Measurements from ENCODE around the gene CFAP99.
"Not testable (repeated sequence)": the region's sequence is repeated elsewhere in the genome, so short reads cannot be mapped to it uniquely, and the experiment has no call there.

CFAP99 gene

DNA sequence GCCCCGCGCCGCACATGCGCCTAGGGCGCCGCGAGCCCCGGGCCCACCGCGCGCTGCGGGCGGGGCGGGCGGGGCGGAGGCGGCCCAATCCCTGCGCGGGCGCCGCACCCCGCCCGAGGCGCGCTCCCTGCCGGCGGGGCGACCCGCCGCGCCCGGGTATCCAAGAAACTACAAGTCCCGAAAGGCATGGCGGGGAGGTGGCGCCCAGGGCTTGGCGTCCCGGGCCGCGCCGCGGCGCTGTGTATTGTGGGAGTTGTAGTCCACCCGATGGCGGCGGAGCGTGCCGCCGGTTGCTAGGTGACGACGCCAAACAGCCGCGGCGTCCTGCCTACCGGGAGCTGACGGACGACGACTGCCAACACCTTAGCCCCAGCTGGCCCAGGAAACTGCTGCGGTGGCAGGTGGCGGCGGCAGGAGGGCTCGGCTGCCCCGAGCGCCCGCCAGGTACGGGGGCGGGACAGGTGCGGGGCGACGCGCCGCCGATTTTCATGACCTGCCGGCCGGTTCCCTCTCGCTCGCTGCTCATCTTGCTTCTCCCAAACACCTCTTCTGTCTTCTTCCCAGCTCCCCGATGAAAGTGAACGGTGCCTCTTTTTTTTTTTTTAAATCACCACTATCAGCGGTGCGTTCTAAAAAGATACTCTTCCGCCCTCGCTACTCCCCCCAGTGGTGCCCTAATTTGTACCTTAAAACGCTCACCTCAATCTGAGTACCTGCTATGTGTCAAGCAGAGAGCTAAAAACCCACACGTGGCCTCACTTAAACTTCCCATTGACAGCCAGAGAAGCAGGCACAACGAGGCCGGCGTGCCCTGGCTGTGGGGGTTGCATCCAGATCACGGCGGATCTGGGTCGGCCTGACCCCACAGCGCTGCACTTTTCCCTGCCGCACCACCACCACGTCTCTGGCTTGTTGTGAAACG is at the start of gene CFAP99:
Gene CFAP99 (plus strand): TSS at position 306 of the 922 bp plus-strand sequence.
- peak; percentile 99 for DNase-seq

DNA sequence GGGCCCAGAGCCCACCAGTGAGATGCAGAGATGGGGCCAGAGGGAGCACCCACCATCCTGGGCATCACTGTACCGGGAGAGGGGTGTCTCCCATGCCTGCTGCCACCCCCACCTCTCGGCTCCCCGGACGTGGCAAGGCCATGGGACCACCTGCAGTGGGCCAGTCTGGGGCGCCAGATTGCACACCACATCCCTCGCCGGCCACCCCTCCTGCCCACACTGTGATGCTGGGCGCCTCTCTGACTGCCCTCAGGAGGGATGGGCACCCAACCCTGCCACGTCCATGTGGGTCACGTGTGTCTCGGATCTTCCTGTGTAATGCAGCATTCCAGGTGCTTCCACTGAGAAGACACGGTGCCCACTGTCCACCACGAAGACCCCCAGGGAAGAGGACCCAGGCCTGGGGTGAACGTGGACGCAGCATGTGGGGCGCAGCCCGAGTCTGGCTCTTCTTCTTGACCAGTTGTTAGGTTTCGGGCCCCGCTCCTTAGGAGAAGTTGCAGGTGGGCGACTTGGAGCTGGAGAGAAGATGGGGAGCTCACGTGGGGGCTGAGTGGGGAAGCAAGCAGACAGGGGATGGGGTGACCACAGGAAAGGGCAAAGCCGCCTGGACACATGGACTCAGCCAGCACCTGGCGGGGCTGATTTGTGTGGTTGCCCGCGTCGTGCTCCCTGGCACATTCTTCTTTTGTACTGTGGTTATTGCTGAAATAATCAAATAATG is 48.0 kb upstream of the CFAP99 start:
- no peak for DNase-seq

DNA sequence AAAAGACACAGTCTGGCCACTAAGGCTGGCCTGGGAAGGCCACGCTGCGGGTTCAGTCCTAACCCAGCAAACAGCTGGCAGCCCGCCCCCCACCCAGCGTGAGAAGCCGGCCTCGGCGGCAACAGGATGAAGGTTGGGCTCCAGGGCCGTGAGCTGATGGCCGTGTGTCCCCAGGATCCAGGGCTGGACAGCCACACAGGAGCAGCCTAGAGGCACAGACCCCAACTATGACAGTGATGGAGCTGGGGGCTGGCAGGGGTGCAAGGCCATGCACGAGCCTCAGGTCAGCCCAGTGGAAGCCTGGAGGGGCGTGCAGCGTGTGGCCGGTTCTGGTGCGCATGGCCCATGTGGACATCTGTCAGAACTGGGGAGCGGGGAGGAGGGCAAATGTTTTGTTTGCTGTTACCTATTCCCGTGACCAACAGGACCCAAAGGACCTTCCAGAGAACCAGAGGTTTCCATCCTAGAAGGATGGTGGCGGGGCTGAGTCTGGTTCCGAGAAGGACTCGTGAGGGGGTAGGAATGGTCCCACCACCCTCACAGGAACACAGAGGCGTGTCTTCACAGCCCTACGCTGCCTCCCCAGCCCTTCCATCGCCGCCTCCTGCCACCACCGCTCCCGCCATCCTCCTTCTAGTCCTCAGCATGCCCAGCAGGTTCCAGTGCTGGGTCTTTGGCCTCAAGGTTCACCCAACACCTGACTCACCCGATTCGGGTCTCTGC is 46.8 kb upstream of the CFAP99 start:
- no peak for DNase-seq

DNA sequence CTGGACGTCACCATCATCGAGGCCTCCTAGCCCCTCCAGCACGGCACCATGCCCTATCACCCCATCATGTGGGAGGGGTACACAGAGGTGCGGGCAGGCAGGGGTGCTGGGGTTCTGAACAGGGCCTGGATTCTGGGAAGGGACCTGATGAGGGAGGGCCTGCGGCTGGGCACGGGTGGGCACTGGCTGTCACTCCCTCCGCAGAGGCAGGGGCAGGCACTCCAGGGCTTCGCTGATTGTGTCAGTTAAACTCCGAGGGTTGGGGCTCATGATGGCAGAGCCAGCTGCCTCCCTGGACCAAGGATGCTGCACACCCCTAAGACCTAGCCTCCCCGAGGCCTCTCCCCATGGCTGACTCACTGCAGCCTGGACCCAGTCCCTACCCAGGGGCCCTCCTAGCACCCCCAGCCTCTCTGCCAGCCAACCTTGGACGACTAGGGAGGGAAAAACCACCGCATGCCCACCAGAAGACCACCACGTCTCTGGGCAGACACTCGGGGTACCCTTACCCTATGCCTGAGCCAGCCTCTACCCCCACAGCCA is 46.2 kb upstream of the CFAP99 start:
- DNase-seq: no peak

DNA sequence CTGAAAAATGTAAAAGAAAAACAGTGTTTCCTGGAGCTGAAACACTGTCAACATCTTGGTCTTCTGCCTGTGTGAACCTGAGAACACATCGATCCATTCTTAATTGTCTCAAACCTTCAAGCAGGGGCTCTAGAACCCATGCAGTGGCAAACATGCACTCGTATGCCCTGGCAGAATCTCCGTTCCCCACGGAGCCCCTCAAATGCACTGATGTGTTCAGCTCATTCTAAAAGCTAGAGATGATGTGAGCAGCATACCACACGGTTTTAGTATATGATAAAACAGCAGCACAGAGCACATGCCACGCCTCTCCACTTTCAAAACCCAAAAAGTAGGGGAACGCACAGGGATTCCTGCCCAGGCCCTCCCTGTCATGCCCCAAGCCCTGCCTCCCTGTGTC is 45.2 kb upstream of the CFAP99 start:
- DNase-seq: no peak

DNA sequence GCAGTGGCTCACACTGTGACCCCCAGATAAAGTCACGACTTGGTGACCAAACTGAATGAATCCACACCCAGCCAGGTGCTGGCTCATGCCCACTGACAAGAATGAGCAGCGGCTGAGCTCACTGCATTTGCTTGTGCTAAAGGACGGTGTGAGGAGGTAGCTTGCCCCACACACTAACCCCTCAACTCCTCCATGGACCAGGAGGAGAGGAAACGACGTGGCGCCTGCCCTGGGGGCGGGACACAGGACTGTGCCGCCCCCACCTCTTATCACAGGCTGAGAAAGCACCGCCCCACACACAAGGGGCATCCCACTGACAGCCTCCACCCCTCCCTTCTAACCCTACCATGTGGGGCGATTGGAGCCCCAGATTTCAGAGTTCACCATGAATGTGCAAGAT is 43.3 kb upstream of the CFAP99 start:
- no peak for DNase-seq

DNA sequence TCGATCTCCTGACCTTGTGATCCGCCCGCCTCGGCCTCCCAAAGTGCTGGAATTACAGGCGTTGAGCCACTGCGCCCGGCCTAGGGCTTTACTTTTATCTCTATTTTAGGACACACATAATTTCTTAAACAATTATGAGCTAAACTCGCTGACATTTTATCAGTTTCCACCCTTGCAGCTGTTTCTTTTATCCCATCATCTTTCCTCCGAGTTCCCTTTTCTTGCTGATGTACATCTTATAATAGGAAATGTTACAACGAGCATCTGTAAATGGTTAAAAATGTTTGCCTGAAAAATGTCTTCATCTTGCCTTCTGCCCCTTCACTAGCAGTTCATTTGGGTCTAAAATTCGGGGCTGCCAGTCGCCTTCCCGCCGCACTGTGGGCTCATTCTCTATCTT is 41.5 kb upstream of the CFAP99 start:
- DNase-seq: no peak

DNA sequence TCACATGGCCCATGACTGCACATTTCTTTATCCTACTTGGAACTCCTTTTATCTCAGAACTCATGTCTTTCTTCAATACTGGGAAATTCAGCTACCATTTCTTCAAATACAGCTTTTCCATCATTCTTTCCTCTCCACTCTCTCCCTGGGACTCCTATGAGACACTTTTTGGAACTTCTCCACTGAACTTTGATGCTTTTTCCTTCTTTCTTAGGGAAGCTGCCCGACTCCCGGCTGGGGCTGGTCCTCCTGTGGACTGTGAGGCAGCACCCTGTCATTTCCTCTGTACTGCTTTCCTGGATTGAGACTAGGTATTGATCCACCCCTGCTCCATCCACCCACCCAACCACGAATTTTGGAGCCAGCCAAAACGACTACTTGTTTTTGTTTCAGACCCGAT is 40.4 kb upstream of the CFAP99 start:
- no peak for DNase-seq

DNA sequence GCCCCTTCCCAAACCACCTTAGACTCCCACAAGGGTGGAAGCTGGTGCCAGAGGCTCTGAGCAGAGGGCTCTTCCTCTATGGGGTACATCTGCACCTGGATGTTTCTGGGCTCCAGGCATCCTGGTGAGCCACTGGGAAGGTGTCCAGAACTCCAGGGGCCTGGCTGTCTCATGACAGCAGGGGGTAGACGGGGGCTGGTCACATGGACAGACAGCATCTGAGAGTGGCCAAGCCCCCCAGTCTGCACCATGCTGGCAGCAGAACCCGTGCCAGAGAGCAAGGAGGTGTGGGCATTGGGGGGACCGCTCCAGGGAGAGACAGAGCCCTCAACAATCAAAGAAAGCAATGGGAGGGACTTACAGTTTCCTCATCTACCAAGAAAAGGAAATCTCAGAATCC is 39.9 kb upstream of the CFAP99 start:
- no peak for DNase-seq

DNA sequence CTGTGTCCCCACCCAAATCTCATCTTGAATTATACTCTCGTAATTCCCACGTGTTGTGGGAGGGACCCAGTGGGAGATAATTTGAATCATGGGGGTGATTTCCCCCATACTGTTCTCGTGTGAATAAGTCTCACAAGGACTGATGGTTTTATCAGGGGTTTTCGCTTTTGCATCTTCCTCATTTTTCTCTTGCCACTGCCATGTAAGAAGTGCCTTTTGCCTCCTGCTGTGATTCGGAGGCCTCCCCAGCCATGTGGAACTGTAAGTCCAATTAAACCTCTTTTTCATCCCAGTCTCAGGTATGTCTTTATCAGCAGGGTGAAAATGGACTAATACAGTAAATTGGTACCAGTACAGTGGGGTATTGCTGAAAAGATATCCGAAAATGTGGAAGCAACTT is 38.2 kb upstream of the CFAP99 start:
- not testable (repeated sequence) for DNase-seq

DNA sequence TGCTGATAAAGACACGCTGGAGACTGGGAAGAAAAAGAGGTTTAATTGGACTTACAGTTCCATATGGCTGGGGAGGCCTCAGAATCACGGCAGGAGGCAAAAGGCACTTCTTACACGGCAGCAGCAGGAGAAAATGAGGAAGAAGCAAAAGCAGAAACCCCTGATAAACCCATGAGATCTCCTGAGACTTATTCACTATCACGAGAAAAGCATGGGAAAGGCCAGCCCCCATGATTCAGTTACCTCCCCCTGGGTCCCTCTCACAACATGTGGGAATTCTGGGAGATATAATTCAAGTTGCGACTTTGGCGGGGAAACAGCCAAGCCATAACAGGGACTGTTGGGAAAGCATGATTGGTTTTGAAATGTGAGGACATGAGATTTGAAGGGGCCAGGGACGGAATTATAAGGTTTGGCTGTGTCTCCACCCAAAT is 36.0 kb upstream of the CFAP99 start:
- not testable (repeated sequence) for DNase-seq

DNA sequence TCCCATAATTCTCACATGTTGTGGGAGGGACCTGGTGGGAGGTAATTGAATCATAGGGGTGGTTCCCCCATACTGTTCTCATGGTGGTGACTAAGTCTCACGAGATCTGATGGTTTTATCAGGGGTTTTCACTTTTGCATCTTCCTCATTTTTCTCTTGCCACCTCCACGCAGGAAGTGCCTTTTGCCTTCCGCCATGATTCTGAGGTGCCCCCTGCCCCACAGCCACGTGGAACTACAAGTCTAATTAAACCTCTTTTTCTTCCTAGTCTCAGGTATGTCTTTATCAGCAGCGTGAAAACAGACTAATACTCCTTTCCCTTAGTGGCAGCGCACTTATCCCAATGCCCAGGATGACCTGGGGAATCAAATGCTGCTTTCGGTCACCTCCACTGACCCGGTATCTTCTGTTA is 35.5 kb upstream of the CFAP99 start:
- not testable (repeated sequence) for DNase-seq

DNA sequence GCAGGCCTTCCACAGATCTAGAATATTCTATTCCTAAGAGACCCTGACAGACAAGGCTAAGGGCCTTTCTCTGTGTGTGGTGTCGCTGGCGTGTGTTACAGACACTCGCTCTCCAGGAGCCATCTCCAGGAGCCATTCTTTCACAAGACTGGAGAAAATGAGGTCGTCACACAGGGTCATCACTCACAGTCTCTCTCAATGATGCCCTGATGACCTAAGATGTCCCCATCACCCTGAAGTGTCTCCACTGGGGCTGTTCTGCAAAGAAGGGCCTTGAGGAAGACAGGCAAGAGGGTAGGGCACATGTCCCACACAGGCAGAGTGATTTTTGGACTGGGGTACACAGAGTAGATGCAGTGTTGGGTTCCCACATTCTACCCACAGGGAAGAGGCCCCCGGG is 35.0 kb upstream of the CFAP99 start:
- no peak for DNase-seq

DNA sequence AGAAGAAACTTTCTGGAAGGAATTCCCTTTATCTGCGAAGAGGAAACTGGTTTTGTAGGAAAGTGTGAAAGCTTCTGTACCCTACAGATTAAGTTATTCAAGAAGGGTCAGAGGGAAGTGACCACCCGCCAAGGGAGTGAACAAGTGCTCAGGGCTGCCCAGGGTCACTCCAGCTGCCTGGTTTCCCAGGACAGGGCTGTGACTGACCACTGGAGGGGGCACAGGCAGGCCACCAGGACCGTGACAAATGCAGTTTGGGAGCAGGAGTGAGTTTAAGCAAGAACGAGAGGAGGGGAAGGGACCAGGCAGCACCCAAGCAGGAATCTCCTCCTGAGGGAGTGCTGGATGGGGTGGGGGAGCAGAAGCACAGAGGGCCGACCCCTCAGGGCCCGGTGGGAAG is 34.5 kb upstream of the CFAP99 start:
- DNase-seq: no peak

DNA sequence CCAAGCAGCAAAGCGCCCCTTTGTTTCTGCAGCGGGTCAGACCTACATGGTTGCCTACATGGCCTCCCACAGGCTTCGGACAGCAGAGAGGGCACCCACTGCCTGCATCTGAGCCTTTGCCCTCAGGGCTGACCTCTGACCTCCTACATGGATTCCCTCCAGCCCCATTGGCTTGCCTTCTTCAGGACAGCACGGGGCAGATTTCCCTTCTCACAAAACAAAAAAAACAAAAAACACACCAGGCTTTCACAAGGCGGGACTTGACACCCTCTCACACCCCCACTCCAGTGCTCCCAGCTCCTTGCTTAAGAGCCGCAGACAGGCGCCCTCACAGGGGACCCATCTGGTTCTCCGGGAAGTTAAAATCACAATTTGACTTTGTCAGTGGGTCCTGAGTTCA is 33.2 kb upstream of the CFAP99 start:
- DNase-seq: no peak

DNA sequence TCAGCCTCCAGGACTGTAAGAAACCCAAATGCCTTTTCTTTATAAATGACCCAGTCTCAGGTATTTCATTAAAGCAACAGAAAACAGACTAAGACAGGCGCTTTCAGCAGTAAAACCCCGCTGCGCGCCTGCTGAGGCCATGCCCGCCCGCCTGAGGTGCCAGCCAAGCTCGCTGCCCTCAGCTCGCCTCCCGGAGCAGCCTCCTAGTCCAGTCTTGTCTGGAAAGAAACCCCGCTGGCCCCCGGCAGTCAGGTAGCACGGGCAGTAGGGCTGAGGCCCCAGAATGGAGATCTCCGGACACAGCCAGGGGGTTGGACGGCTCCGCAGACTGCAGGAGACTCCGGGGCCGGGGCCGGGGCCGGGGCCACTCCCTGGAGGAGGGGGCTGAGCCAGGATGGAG is 32.0 kb upstream of the CFAP99 start:
- no peak for DNase-seq

DNA sequence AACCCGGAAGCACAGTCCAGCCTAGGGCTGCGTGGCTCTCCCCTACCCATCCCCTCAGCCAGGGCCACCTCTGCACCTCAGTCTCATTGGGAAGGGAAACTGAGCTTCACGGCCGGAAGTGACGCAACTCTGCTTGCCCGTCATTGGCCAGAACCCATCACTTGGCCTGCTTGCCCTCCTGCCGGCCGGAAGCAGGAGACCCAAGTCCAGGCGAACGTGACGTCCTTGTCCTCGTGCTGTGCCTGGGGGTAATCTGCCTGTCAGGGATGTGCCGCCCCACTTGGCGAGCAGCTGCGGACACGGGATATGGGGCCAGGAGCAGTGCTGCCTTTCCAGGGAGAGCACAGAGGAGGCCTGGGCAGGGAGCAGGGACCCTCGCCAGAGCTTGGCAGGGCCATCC is 31.5 kb upstream of the CFAP99 start:
- DNase-seq: no peak

DNA sequence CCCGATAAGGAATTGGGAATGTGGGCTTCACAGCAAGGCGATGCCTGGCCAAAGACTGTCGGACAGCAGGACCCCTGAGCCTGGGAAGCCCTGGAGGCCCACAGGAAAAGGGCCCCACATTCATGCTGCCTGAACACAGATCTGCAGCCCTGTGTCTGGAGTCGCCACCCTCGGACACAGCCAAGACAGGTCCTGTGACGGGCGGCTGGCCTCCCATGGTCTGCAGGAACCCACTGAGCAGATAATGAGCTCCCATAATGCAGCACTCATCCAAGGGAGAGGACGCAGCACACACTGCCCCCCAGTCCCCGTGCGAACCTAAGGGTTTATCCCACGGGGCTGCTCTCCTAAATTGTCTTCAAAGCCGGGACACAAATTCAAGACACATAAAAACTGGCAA is 30.9 kb upstream of the CFAP99 start:
- no peak for DNase-seq

DNA sequence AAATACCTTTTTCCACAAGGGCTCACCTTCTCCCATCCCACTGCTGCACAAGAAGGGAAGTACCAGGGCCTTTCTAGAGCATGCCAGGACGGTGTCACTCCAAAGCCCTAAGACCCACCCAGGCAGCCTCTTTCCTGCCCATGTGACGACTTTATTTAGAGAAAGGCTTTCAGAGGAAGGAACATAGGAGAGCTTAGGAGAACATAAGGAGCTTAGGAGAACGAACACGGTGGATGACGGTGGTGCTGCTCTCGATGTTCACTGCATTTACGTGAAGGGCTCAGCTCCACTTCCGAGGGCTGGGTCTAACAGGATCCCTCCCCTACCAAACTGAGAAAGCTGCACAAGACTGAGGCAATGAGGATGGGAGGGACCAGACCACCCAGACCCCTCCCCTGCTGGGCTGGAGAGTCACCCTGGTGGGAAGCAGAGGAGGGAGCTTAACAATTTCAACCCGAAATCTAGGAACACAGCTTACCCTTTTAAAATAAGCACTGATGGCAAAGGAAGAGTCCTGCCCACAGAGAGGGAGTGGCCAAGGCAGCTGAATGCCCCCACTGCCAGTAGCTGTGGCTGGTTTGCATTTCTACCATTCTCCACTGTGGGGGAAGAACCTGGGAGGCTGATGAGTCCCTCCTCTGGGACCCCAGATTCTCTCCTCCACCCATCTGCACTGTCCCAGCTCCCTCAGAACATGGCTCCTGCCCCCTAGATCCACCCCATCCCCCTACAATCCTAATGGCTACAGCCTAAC is 30.1 kb upstream of the CFAP99 start:
- DNase-seq: no peak

DNA sequence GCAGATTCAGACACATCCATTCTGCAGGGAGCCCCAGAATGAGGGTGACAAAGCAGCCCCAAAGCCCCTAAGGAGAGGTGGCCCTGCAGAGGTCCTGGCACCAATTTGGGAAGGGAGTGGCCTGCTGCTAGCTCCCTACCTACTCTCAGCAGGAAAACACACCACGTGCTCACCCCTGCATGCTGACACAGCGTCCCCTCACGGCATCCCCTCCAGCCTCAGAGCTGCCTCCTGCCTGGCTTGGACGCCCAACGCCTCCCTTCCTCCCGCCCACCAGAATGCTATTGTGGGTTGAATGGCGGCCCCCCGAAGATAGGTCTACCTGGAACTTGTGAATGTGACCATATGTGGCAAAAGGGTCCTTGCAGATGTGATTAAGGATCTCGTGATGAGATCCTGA is 29.1 kb upstream of the CFAP99 start:
- DNase-seq: no peak

DNA sequence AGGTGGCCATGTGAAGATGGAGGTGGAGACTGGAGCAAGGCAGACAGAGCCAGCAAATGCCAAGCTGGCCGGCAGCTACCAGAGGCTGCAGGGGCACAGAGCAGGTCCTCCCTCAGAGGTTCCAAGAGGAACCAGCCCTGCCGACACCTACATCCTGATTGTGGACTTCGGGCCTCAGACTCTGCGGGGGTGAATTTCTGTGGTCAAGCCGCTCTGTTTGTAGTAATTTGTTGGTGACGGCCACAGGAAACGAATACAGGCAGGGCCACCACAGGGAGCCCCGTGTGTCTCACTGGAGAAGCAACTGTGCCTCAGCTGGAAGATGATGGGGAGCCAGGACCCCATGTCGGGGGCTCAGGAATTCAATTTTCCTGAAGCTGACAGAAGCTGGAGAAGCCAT is 28.6 kb upstream of the CFAP99 start:
- no peak for DNase-seq

DNA sequence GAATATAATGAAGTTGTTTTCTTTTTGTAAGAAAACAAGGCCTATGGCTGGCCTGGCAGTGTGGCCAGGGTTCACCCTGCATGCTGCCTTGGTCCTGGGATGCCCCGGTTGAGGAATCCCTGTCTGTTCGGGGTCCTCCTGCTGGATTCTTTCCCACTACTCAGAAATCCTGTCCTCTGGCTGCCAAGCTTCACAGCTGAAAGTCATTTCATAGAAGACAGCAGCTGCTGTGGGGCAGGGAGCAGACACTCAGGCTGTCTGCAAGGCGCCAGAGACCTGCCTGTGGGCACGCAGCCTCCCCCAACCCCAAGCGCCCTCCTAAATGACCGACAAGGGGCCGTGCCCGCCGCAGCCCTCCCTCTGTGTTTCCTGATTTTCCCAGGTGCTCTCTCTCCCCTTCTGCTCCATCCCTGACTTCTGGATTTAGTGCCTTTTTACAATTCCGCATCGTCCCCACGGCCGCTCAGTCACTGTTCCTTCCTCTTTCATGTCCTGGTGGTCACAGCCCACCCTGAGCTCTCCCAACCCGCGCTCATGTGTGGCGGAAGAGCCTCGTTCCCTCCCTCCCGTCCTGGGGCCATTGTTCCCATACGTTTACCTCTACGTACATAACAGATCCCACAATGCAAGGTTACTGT is 27.9 kb upstream of the CFAP99 start:
- no peak for DNase-seq
